Lung (tissue), 12 donors: ENCODE results near the gene AUTS2. TPM values are rescaled to one million over a fixed set of nuclear protein-coding genes. Genes with fewer than 3 reads are reported as not detected.

Experiments used
- ATAC-seq: fragments of 200-7000 bp; cut with Tn5 transposase; one replicate; pipeline ENCODE4 v1.9.1; 2020; ENCODE audit warnings: moderate number of reproducible peaks; ENCODE audit not compliant: insufficient read depth, low FRiP score
- DNase-seq, 3 donors: peaks; one replicate each; pipeline ENCODE4 v3.0.0-alpha.2; 2013 to 2017
- H3K27ac ChIP-seq, 2 donors: one replicate each; pipeline ENCODE4 v1.5.1; 2013; ENCODE audit warnings: mild to moderate bottlenecking in 2 of 2, moderate library complexity in 2 of 2, control low read depth in 1 of 2, inconsistent platforms in 1 of 2, low read depth in 1 of 2, low read length in 1 of 2
- H3K27me3 ChIP-seq, 3 donors: one replicate each; pipeline ENCODE4 v1.5.1; 2013; ENCODE audit warnings: low read length in 2 of 3; ENCODE audit not compliant: control insufficient read depth in 3 of 3, insufficient read depth in 3 of 3
- H3K36me3 ChIP-seq, 4 donors: one replicate each; pipeline ENCODE4 v1.5.1; 2013; ENCODE audit warnings: low read length in 4 of 4, mild to moderate bottlenecking in 1 of 4, moderate library complexity in 1 of 4; ENCODE audit not compliant: control insufficient read depth in 4 of 4, insufficient read depth in 4 of 4
- H3K4me1 ChIP-seq, 5 donors: one replicate each; pipeline ENCODE4 v1.5.1; 2013; ENCODE audit warnings: low read length in 5 of 5, mild to moderate bottlenecking in 2 of 5, moderate library complexity in 1 of 5; ENCODE audit not compliant: control insufficient read depth in 5 of 5, insufficient read depth in 5 of 5
- H3K4me3 ChIP-seq: one replicate; pipeline ENCODE4 v1.5.1; 2013; ENCODE audit warnings: mild to moderate bottlenecking, control low read depth, moderate library complexity
- H3K9ac ChIP-seq, 2 donors: one replicate each; pipeline ENCODE4 v1.5.1; 2013; ENCODE audit warnings: low read length in 2 of 2, control low read depth in 1 of 2; ENCODE audit not compliant: insufficient read depth in 1 of 2
- H3K9me3 ChIP-seq, 4 donors: one replicate each; pipeline ENCODE4 v1.5.1; 2013; ENCODE audit warnings: low read length in 3 of 4, mild to moderate bottlenecking in 1 of 4, moderate library complexity in 1 of 4; ENCODE audit not compliant: control insufficient read depth in 4 of 4, insufficient read depth in 3 of 4
- CTCF ChIP-seq: IDR thresholded peaks from 2 replicates; pipeline ENCODE4 v1.5.1; 2012; ENCODE audit warnings: mild to moderate bottlenecking; ENCODE audit errors: control extremely low read depth, extremely low read depth
- WGBS, 2 donors: extraction: QIAGEN DNeasy Blood & Tissue Kit; methylation state at CpG; one replicate each; pipeline ENCODE4 v1.1.7; 2013; 5-methylcytosine and 5-hydroxymethylcytosine counted together
- polyA plus RNA-seq, 2 donors: library from polyadenylated mRNA; stranded (reverse); fragments of 200-250 nt; gene quantifications; one replicate each; pipeline ENCODE4 v1.2.1, GENCODE V29; 2013
- total RNA-seq, 2 donors: library from RNA; depleted of rRNA in 1 of 2; stranded (reverse); fragments of >200 nt in 1 of 2; gene quantifications; one replicate each; pipeline ENCODE4 v1.2.1, GENCODE V29; 2014 to 2021
- donor health status: control.
- donor health status: control.
- donor health status: Bipolar disorder and iron deficiency.
- donor health status: healthy.
- donor health status: DM: yes; HTN: yes; CAD: no.

The AUTS2 gene
- total and polyA plus RNA-seq, 4 donors, result 11.8 to 115 (median 40.6) TPM

- Histone ChIP-seq H3K9me3 (no peaks in the 10 kb centered on the region), H3K27me3 (no peaks in the 10 kb centered on the region), H3K36me3 (no peaks in the 10 kb centered on the region), H3K27ac (peak overlapping the region in 1 of 2 donors; percentile 93), H3K4me1 (peaks cover 8 to 19% (median 15%) of the 10 kb centered on the region in 5 donors), H3K9ac (no peak overlapping the region), H3K4me3 (no peak overlapping the region)
- WGBS, 2 donors, result 45 to 75% methylated on average over 8 of the region's 8 CpGs
- no peak for TF ChIP-seq CTCF
- ATAC-seq, result peak; percentile 70
- peak in 2 of 3 donors; percentile 33 to 46 for DNase-seq
These were observed 1140.0 kb downstream of the AUTS2 start for GRCh38 chr7:70738151-70738885.

- Histone ChIP-seq H3K27me3 (no peaks in the 10 kb centered on the region), H3K27ac (no peak overlapping the region), H3K9ac (no peak overlapping the region), H3K36me3 (peaks cover 0 to 1% (median 0%) of the 10 kb centered on the region in 4 donors), H3K4me1 (peaks cover 8 to 19% (median 15%) of the 10 kb centered on the region in 5 donors), H3K9me3 (no peaks in the 10 kb centered on the region), H3K4me3 (no peak overlapping the region)
- ATAC-seq, result no peak
- WGBS, 2 donors, result 39 to 50% methylated on average over 7 of the region's 7 CpGs
- no peak for DNase-seq
- TF ChIP-seq CTCF, result no peak
These were observed 1141.5 kb downstream of the AUTS2 start for GRCh38 chr7:70739646-70740210.

- H3K36me3 ChIP-seq, result peaks cover 0 to 1% (median 0%) of the 10 kb centered on the region in 4 donors
- 90 to 91% methylated on average over 5 of the region's 5 CpGs for WGBS, 2 donors
- H3K4me1 ChIP-seq, result peaks cover 7 to 14% (median 10%) of the 10 kb centered on the region in 5 donors
- no peaks in the 10 kb centered on the region for H3K27me3 ChIP-seq
- H3K9ac ChIP-seq, result no peak overlapping the region
- no peak overlapping the region for H3K4me3 ChIP-seq
- no peaks in the 10 kb centered on the region for H3K9me3 ChIP-seq
- ATAC-seq (no peak), DNase-seq (no peak)
- no peak for TF ChIP-seq CTCF
- H3K27ac ChIP-seq, result no peak overlapping the region
These were observed 1143.4 kb downstream of the AUTS2 start for GRCh38 chr7:70741666-70742065.
